HepG2 (cell line): Measurements from ENCODE around the gene UNC5C.

Source experiments
- CBFB ChIP-seq: sonication (generic); formaldehyde crosslinking; IDR thresholded peaks from 2 replicates; pipeline ENCODE4 v1.4.0; 2020; ENCODE audit warnings: missing genetic modification reagents
- ELF1 ChIP-seq: sonication (generic); formaldehyde crosslinking; IDR thresholded peaks from 2 replicates; pipeline ENCODE4 v1.4.0; 2020; ENCODE audit warnings: missing genetic modification reagents
- FOXK1 ChIP-seq: sonication (generic); formaldehyde crosslinking; IDR thresholded peaks from 2 replicates; pipeline ENCODE4 v1.4.0; 2020; ENCODE audit warnings: low read depth, missing genetic modification reagents, borderline replicate concordance
- HIVEP1 ChIP-seq: sonication (generic); formaldehyde crosslinking; IDR thresholded peaks from 2 replicates; pipeline ENCODE4 v1.4.0; 2020; ENCODE audit warnings: mild to moderate bottlenecking, missing genetic modification reagents
- HOXD1 ChIP-seq: sonication (generic); formaldehyde crosslinking; IDR thresholded peaks from 2 replicates; pipeline ENCODE4 v1.5.0; 2020; ENCODE audit warnings: missing genetic modification reagents
- RAD21 ChIP-seq: fragments of 450-650 bp; formaldehyde crosslinking; IDR thresholded peaks from 2 replicates; pipeline ENCODE4 v1.5.0; 2020; ENCODE audit warnings: mild to moderate bottlenecking
- RFX5 ChIP-seq: IDR thresholded peaks from 2 replicates; pipeline ENCODE4 v1.6.1; 2011; ENCODE audit warnings: low read depth, low read length, improper control_type of control experiment
- RNF2 ChIP-seq: fragments of 450-650 bp; conservative IDR thresholded peaks from 2 replicates; pipeline ENCODE4 v1.6.1; 2016; ENCODE audit warnings: low read depth
- SP1 ChIP-seq, 2 experiments: fragments of 450-650 bp in 1 of 2; sonication (generic) in 1 of 2; formaldehyde crosslinking in 1 of 2; IDR thresholded peaks; 2 replicates each; pipeline versions ENCODE4 v1.4.0 to v1.6.1; 2016 to 2020; ENCODE audit warnings: missing genetic modification reagents in 1 of 2
- ZNF17 ChIP-seq: sonication (generic); formaldehyde crosslinking; IDR thresholded peaks from 2 replicates; pipeline ENCODE4 v1.5.0; 2020; ENCODE audit warnings: mild to moderate bottlenecking, missing genetic modification reagents
- ZNF441 ChIP-seq: sonication (generic); formaldehyde crosslinking; IDR thresholded peaks from 2 replicates; pipeline ENCODE4 v1.7.0; 2021; ENCODE audit warnings: missing genetic modification reagents, borderline replicate concordance
- ZNF451 ChIP-seq: sonication (generic); formaldehyde crosslinking; IDR thresholded peaks from 2 replicates; pipeline ENCODE4 v1.5.0; 2020; ENCODE audit warnings: mild to moderate bottlenecking, missing genetic modification reagents
- TF ChIP-seq, protein P1 (sequence below): sonication (generic); formaldehyde crosslinking; IDR thresholded peaks from 2 replicates; pipeline ENCODE4 v1.4.0; 2020; ENCODE audit warnings: missing genetic modification reagents, borderline replicate concordance

DNA sequence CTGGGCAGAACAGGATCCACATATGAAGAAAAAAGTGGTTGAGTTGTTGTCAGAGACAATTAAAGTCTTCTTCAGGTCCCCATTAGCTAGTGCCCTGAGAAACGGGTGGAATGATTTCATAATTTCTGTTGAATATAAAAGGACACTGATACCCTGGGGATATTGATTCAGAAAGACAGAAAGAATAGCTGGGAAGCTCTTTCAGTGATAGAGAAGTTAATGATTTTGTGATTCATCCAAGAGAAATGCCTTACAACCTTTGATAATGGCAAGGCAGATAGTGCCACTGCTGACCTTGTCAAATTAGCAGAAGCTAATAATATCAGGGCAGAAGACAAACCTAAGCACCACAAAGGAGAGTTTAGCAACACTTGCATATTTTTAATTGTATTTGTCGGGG lies 37.9 kb downstream of the UNC5C start:
- TF ChIP-seq, protein P1, sequence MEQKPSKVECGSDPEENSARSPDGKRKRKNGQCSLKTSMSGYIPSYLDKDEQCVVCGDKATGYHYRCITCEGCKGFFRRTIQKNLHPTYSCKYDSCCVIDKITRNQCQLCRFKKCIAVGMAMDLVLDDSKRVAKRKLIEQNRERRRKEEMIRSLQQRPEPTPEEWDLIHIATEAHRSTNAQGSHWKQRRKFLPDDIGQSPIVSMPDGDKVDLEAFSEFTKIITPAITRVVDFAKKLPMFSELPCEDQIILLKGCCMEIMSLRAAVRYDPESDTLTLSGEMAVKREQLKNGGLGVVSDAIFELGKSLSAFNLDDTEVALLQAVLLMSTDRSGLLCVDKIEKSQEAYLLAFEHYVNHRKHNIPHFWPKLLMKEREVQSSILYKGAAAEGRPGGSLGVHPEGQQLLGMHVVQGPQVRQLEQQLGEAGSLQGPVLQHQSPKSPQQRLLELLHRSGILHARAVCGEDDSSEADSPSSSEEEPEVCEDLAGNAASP (CRISPR knock-in tag) = no peak
- no peak for TF ChIP-seq ZNF17 (CRISPR knock-in tag)
- no peak for TF ChIP-seq RNF2
- TF ChIP-seq ZNF451 (CRISPR knock-in tag) = no peak
- TF ChIP-seq ELF1 (CRISPR knock-in tag) = no peak
- no peak for TF ChIP-seq RAD21 (CRISPR knock-in tag)
- no peak for TF ChIP-seq HOXD1 (CRISPR knock-in tag)
- TF ChIP-seq SP1 (IDR thresholded peaks at IDR 0.05) = no peak
- no peak for TF ChIP-seq SP1 (CRISPR knock-in tag; IDR thresholded peaks at IDR 0.05)
- no peak for TF ChIP-seq CBFB (CRISPR knock-in tag)
- no peak for TF ChIP-seq HIVEP1 (CRISPR knock-in tag)
- TF ChIP-seq RFX5 = no peak
- no peak for TF ChIP-seq FOXK1 (CRISPR knock-in tag)
- TF ChIP-seq ZNF441 = no peak
